Measurements from ENCODE around the gene INVS.

GRCh38 chr9:100170085-100170484, 71.0 kb downstream of the INVS start:
- TF ChIP-seq CTCF (IDR thresholded peaks at IDR 0.05; ENCODE audit: low read length) (no peak), EZH2 (optimal IDR thresholded peaks at IDR 0.05; ENCODE audit: low read depth, low read length) (no peak)
